Articular chondrocyte of knee joint (primary cell): ENCODE measurements around the gene RNASE9. TPM values are rescaled to one million over a fixed set of nuclear protein-coding genes. Genes with fewer than 3 reads are reported as not detected.

Experiments
- total RNA-seq: library from RNA; depleted of rRNA; stranded (reverse); fragments of >200 nt; gene quantifications from 2 replicates; pipeline ENCODE4 v1.2.3, GENCODE V29; 2012

The RNASE9 gene
- total RNA-seq, result not detected in 2 replicates

DNA sequence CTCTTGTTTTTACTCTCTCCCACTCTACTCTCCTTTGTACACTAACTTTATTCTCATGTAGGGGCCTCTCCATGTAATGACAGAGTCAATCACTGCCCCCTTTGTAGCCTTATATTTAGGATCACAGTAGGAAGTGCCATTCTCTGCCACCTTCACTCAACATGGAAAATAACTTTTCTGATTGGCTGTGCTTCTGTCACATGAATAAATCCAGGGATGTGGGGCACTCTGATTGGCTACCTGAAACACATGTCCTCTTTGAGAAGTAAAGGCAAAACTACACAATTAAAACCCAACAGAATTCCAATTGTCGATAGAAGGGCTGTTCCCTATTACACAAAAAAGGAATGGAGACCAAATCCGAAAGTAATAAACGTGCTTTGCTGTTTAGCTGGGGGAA, at the start of gene RNASE9:
TSS of gene RNASE9 (minus strand) at position 87 of the 400 bp plus-strand sequence.

DNA sequence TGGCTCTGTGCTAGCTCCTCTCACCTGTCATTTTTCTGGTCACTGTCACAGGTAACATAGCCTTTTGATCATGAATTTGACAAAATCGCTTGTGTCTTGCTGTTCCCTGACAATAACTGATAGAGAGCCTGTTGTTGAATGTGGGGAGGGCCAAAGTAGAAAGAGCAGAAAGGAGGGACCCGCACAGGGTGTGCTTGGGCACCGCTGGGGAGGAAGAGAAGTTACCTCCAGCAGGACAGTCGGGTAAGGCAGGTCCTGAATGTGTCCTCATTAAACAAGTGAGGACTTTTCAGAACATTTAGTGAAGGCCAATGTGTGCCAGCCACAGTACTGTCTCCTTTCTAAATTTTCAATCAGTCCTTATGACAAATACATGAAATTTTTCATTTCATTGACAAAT, 30.4 kb upstream of the RNASE9 start, which contains the start of gene RNASE12:
TSS of gene RNASE12 (minus strand) at position 142 of the 400 bp plus-strand sequence. CDS start 653 bp downstream, outside the sequence.

DNA sequence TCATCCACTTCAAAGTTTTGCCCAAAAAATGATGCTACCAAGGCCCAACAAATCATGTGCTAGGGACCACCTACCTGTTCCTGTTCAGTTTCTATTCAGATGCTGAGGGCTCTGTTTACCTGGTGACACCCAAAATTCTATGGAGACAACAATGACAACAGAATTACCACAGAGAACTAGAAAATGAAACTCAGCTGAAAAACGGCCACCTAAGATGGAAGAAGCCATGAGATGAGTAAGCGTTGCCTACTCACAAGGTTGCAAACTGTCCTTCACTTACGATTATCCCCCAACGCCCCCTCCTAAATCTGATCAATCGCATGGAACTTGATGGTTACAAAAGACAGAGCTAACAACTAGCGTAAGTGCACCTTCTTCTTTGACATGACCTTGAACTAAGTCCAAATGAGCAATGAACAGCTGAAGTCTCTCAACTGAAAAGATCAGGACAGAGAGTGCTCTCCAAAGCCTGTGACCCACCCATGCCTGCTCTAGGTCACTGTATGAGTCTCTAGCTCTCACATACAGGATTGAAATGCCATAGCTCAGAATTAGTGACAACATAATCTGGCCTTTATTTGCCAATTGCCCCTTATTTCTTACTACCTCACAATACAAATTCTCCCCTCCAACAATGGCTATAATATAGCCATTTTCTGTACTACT, 26.8 kb upstream of the RNASE9 start, which contains the start of gene RNASE11:
TSS of gene RNASE11 (minus strand) at position 513 of the 666 bp plus-strand sequence.

Other genes starting within 250 kb of the RNASE9 start
- gene CCNB1IP1, start 227.8 kb downstream of the RNASE9 start, total RNA-seq, result 40.1 and 40.6 TPM in 2 replicates
- gene PARP2, start 217.4 kb downstream of the RNASE9 start, total RNA-seq, result 7.3 and 11.2 TPM in 2 replicates
- gene TEP1, start 147.5 kb downstream of the RNASE9 start, total RNA-seq, result 25.0 and 27.2 TPM in 2 replicates
- 0.13 and 0.22 TPM in 2 replicates for gene KLHL33, start 124.9 kb downstream of the RNASE9 start, total RNA-seq
- 39.3 and 45.1 TPM in 2 replicates for gene OSGEP, start 106.2 kb downstream of the RNASE9 start, total RNA-seq
- gene APEX1, start 105.8 kb downstream of the RNASE9 start, total RNA-seq, result 58.0 and 73.2 TPM in 2 replicates
- gene PIP4P1, start 99.6 kb downstream of the RNASE9 start, total RNA-seq, result 19.9 and 21.6 TPM in 2 replicates
- gene PNP, start 91.6 kb downstream of the RNASE9 start, total RNA-seq, result 30.3 and 38.5 TPM in 2 replicates
- gene RNASE10, start 55.5 kb downstream of the RNASE9 start, total RNA-seq, result not detected in 2 replicates
- not detected in 2 replicates for gene RNASE11, start 27.0 kb upstream of the RNASE9 start, total RNA-seq
- gene RNASE12, start 30.3 kb upstream of the RNASE9 start, total RNA-seq, result not detected in 2 replicates
- not detected in 2 replicates for gene OR6S1, start 80.6 kb upstream of the RNASE9 start, total RNA-seq
- gene RNASE4, start 123.5 kb upstream of the RNASE9 start, total RNA-seq, result 49.4 and 54.9 TPM in 2 replicates
- gene ANG, start 127.7 kb upstream of the RNASE9 start, total RNA-seq, result 16.1 and 16.8 TPM in 2 replicates
- not detected in 2 replicates for gene EDDM3A, start 184.8 kb upstream of the RNASE9 start, total RNA-seq
- gene EDDM3B, start 207.4 kb upstream of the RNASE9 start, total RNA-seq, result not detected in 2 replicates
- gene RNASE6, start 220.2 kb upstream of the RNASE9 start, total RNA-seq, result not detected in 2 replicates
- gene RNASE1, start 241.8 kb upstream of the RNASE9 start, total RNA-seq, result 1.1 TPM in 1 of 2 replicates, not detected in the other